Measurements from ENCODE around the gene AIG1. TPM values are rescaled to one million over a fixed set of nuclear protein-coding genes. Genes with fewer than 3 reads are reported as not detected.

Gene AIG1
- total RNA-seq, 1 donor from 2014 or later, result 37.1 TPM

DNA sequence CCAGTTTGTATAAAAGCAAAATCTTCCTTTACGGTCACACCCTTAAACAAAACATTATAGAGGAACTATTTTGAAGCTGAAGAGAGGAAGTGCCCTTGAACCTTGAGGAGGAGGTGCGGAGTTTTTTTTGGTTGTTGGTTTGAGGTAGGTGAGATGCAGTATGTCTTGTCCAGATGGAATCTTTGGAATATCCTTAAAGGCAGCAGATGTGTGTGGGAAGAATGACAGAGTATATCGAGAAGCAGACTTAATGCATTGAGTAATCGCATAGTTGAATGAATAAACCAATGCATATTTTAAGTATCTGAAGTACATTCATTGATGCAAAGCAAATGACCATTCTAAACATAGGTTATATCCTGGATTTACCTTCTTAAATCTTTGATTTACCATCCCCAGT, 49.9 kb downstream of the AIG1 start:
- no peaks in the 10 kb centered on the region for H3K4me1 ChIP-seq
- no peaks in the 10 kb centered on the region for H3K9me3 Mint-ChIP-seq
- no peak overlapping the region for H3K4me3 Mint-ChIP-seq
- no peaks in the 10 kb centered on the region for H3K36me3 ChIP-seq
- H3K27me3 ChIP-seq, result no peaks in the 10 kb centered on the region
- H2AFZ ChIP-seq (replicated peaks), result no peak overlapping the region
- no peaks in the 10 kb centered on the region for H3K79me2 ChIP-seq (ENCODE audit: low read depth)
- H3K36me3 Mint-ChIP-seq, result no peaks in the 10 kb centered on the region
- DNase-seq (ENCODE audit: low spot score), result no peak
- H3K4me3 ChIP-seq, result no peak overlapping the region
- H4K20me1 ChIP-seq (ENCODE audit: low read depth), result no peaks in the 10 kb centered on the region
- no peak for TF ChIP-seq EZH2 (IDR thresholded peaks at IDR 0.05)
- no peak for TF ChIP-seq EZH2phosphoT487 (IDR thresholded peaks at IDR 0.05)
- TF ChIP-seq, protein P1, sequence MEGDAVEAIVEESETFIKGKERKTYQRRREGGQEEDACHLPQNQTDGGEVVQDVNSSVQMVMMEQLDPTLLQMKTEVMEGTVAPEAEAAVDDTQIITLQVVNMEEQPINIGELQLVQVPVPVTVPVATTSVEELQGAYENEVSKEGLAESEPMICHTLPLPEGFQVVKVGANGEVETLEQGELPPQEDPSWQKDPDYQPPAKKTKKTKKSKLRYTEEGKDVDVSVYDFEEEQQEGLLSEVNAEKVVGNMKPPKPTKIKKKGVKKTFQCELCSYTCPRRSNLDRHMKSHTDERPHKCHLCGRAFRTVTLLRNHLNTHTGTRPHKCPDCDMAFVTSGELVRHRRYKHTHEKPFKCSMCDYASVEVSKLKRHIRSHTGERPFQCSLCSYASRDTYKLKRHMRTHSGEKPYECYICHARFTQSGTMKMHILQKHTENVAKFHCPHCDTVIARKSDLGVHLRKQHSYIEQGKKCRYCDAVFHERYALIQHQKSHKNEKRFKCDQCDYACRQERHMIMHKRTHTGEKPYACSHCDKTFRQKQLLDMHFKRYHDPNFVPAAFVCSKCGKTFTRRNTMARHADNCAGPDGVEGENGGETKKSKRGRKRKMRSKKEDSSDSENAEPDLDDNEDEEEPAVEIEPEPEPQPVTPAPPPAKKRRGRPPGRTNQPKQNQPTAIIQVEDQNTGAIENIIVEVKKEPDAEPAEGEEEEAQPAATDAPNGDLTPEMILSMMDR (IDR thresholded peaks at IDR 0.05), result no peak
- no peak overlapping the region for H3K27ac ChIP-seq
- H3K4me1 Mint-ChIP-seq, result no peaks in the 10 kb centered on the region
- no peaks in the 10 kb centered on the region for H3K9me3 ChIP-seq (ENCODE audit: low read depth)
- H3K4me2 ChIP-seq, result no peak overlapping the region
- no peak overlapping the region for H3K27ac Mint-ChIP-seq
- no peak overlapping the region for H3K9ac ChIP-seq
- H3K27me3 Mint-ChIP-seq (ENCODE audit: insufficient read depth, low read depth), result no peaks in the 10 kb centered on the region
- no peaks in the 10 kb centered on the region for H3F3A ChIP-seq (ENCODE audit: low read depth)

DNA sequence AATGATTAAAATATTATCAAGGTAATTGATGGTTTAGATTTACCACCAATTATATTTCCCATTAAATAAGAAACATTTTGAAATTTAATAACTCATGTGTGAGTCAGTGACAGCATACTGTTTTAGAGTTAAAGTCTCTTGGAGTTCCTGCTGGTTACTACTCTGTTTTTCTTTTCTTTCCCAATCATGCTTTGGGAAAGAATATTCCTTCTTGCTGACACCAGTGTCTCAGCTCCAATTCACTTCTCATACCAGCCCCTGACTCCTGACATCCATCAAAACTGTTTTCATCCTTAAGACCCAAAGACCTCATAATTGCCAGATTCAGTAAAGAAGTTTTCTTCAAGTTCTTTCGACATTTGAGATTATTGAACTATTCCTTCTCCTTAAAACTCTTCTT, 50.3 kb downstream of the AIG1 start:
- H3K4me1 ChIP-seq, result no peaks in the 10 kb centered on the region
- H3K27me3 Mint-ChIP-seq (ENCODE audit: insufficient read depth, low read depth), result no peaks in the 10 kb centered on the region
- H3K79me2 ChIP-seq (ENCODE audit: low read depth), result no peaks in the 10 kb centered on the region
- H3K4me3 Mint-ChIP-seq, result no peak overlapping the region
- no peaks in the 10 kb centered on the region for H3K36me3 Mint-ChIP-seq
- H3K9me3 ChIP-seq (ENCODE audit: low read depth), result no peaks in the 10 kb centered on the region
- no peaks in the 10 kb centered on the region for H3K4me1 Mint-ChIP-seq
- no peak overlapping the region for H3K9ac ChIP-seq
- H3K4me2 ChIP-seq, result no peak overlapping the region
- no peaks in the 10 kb centered on the region for H4K20me1 ChIP-seq (ENCODE audit: low read depth)
- no peak for DNase-seq (ENCODE audit: low spot score)
- no peaks in the 10 kb centered on the region for H3F3A ChIP-seq (ENCODE audit: low read depth)
- H3K9me3 Mint-ChIP-seq, result no peaks in the 10 kb centered on the region
- H3K4me3 ChIP-seq, result no peak overlapping the region
- TF ChIP-seq, protein P1 (IDR thresholded peaks at IDR 0.05), result no peak
- no peak for TF ChIP-seq EZH2 (IDR thresholded peaks at IDR 0.05)
- TF ChIP-seq EZH2phosphoT487 (IDR thresholded peaks at IDR 0.05), result no peak
- H3K27me3 ChIP-seq, result no peaks in the 10 kb centered on the region
- H3K36me3 ChIP-seq, result no peaks in the 10 kb centered on the region
- H3K27ac Mint-ChIP-seq, result no peak overlapping the region
- no peak overlapping the region for H2AFZ ChIP-seq (replicated peaks)
- no peak overlapping the region for H3K27ac ChIP-seq

DNA sequence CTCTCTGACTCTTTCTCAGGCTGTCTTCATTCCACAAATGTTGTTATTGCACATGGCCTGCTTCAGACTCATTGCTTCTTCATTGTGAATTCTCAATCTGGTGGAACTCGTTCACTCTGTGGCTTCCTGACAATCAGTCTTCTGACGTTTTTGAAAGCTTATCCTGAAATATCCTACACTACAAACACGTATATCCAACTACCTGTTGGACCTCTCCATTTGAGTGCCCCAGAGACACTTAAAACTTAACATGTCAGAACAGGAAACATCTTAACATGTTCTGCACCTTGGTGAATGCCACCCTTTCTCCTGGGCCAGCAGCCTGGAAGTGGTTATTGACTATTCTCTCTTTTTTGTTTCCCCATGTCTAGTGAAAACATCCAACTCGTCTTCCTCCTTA, 50.8 kb downstream of the AIG1 start:
- Mint-ChIP-seq H3K9me3 (no peaks in the 10 kb centered on the region), H3K36me3 (no peaks in the 10 kb centered on the region), H3K4me1 (no peaks in the 10 kb centered on the region), H3K27me3 (ENCODE audit: insufficient read depth, low read depth) (no peaks in the 10 kb centered on the region), H3K4me3 (no peak overlapping the region), H3K27ac (no peak overlapping the region)
- Histone ChIP-seq H3K79me2 (ENCODE audit: low read depth) (no peaks in the 10 kb centered on the region), H4K20me1 (ENCODE audit: low read depth) (no peaks in the 10 kb centered on the region), H3F3A (ENCODE audit: low read depth) (no peaks in the 10 kb centered on the region), H3K9ac (no peak overlapping the region), H3K9me3 (ENCODE audit: low read depth) (no peaks in the 10 kb centered on the region), H3K27ac (no peak overlapping the region), H3K27me3 (no peaks in the 10 kb centered on the region), H3K36me3 (no peaks in the 10 kb centered on the region), H2AFZ (replicated peaks) (no peak overlapping the region), H3K4me1 (no peaks in the 10 kb centered on the region), H3K4me3 (no peak overlapping the region), H3K4me2 (no peak overlapping the region)
- TF ChIP-seq EZH2 (IDR thresholded peaks at IDR 0.05), result no peak
- TF ChIP-seq EZH2phosphoT487 (IDR thresholded peaks at IDR 0.05), result no peak
- TF ChIP-seq, protein P1 (IDR thresholded peaks at IDR 0.05), result no peak
- DNase-seq (ENCODE audit: low spot score), result no peak
